Measurements from ENCODE around the gene SOX6.

The SOX6 gene

DNA sequence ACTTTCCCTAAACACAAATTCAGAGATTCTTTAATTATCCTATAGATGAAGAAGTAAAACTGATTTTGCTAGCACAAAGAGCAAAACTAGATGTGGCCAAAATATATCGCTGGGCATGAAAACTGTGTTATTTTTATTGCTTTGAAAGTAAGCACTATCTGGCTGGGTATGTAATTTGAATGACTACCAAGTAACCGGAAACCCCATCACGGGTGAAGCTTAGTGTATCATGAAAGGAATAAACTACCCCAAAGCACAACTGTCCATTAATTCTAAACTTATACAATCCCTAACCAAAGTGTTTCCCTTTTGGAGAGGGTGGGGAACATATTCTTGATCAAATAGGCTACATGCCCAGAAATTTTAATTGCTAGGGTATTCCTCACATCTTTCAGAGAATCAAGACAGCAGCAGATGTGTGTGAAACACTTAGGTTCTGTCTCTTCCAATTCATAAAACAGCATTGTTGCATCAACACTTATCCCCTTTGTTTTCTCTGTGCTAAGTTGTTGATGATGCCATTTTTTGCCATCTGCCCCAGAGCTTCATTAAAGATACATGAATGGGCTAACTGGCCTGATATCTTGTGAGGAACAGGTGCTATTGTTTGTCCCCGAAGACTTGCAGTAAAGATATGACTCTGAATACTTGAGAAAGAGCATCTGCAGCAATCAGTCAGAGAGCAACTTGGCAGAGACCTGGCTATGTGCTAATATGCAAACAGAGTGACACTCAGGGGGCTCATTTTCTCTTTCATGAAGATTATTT, 238.2 kb downstream of the SOX6 start:
- Histone ChIP-seq H3K9me3 (no peaks in the 10 kb centered on the region), H3K36me3 (no peaks in the 10 kb centered on the region), H3K4me3 (ENCODE audit: low read depth in 1 of 2, low read length in 1 of 2) (no peak overlapping the region), H3K4me1 (ENCODE audit: control insufficient read depth in 1 of 2, insufficient read depth in 1 of 2, low read depth in 1 of 2, low read length in 1 of 2) (no peaks in the 10 kb centered on the region), H3K27ac (no peak overlapping the region), H3K27me3 (no peaks in the 10 kb centered on the region)
- TF ChIP-seq, protein P1, sequence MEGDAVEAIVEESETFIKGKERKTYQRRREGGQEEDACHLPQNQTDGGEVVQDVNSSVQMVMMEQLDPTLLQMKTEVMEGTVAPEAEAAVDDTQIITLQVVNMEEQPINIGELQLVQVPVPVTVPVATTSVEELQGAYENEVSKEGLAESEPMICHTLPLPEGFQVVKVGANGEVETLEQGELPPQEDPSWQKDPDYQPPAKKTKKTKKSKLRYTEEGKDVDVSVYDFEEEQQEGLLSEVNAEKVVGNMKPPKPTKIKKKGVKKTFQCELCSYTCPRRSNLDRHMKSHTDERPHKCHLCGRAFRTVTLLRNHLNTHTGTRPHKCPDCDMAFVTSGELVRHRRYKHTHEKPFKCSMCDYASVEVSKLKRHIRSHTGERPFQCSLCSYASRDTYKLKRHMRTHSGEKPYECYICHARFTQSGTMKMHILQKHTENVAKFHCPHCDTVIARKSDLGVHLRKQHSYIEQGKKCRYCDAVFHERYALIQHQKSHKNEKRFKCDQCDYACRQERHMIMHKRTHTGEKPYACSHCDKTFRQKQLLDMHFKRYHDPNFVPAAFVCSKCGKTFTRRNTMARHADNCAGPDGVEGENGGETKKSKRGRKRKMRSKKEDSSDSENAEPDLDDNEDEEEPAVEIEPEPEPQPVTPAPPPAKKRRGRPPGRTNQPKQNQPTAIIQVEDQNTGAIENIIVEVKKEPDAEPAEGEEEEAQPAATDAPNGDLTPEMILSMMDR (IDR thresholded peaks at IDR 0.05), result no peak

DNA sequence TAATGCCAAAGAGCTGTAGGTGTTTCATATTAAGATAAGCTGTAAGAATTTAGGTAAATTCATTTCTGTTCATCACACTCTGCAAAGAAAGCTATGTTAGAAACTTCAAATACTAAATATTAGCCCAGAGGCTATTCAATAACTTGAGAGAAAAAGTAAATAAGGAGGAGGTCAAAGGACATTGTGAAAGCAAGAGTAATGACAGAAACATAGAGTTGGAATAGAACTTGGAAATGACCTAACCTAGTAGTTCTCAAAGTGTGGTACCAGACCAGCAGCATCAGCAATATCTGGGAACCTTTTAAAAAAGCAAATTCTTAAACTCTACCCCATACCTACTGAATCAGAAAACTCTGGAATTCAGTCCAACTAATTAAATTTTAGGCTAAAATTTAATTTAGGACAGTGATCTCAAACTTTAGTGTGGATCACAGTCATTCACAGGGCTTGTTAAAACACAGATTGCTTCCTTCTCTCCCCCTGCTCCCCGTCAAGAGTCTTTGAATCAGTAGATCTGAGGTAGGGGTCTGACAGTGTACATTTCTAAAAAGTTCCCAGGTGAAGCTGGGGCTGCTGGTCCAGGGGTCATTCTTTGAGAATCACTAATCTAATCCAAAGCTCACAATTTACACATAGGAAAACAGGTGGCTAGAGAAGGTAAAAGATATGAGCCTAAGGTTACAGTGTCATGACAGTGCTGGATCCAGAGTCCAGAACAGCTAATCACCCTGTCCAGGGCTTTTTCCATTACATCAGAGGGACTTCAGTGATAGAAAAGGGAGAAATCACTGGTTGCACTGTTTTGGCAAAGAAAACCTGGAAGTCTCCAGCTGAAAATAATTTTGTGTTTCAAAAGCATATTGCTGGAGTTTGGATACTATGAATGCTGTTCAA, 241.1 kb downstream of the SOX6 start:
- TF ChIP-seq, protein P1 (IDR thresholded peaks at IDR 0.05), result no peak
- H3K27me3 ChIP-seq, result peaks cover 4% of the 10 kb centered on the region
- no peak overlapping the region for H3K27ac ChIP-seq
- H3K4me1 ChIP-seq (ENCODE audit: control insufficient read depth in 1 of 2, insufficient read depth in 1 of 2, low read depth in 1 of 2, low read length in 1 of 2), result no peaks in the 10 kb centered on the region
- H3K9me3 ChIP-seq, result no peaks in the 10 kb centered on the region
- H3K36me3 ChIP-seq, result no peaks in the 10 kb centered on the region
- no peak overlapping the region for H3K4me3 ChIP-seq (ENCODE audit: low read depth in 1 of 2, low read length in 1 of 2)

DNA sequence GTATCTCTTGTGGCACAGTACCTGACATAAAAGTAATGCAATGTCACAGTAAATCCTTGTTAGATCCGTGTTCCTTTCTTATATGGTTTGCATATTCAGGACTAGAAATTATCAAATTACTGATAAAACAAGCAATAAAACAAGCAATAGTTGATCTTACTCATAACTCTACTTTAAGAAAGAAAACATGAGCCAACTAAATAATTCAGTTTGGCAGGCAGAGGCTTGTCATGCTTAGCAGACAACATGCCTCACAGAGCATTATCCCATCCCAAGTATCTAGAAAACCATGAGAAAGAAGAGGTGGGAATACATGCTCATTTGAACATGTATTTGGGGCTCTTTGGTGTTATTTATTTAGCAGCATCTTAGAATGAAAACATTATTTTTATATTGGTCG, 241.9 kb downstream of the SOX6 start:
- Histone ChIP-seq H3K27ac (no peak overlapping the region), H3K4me3 (ENCODE audit: low read depth in 1 of 2, low read length in 1 of 2) (no peak overlapping the region), H3K9me3 (no peaks in the 10 kb centered on the region), H3K4me1 (ENCODE audit: control insufficient read depth in 1 of 2, insufficient read depth in 1 of 2, low read depth in 1 of 2, low read length in 1 of 2) (no peaks in the 10 kb centered on the region), H3K36me3 (no peaks in the 10 kb centered on the region), H3K27me3 (peaks cover 4% of the 10 kb centered on the region)
- TF ChIP-seq, protein P1 (IDR thresholded peaks at IDR 0.05), result no peak

DNA sequence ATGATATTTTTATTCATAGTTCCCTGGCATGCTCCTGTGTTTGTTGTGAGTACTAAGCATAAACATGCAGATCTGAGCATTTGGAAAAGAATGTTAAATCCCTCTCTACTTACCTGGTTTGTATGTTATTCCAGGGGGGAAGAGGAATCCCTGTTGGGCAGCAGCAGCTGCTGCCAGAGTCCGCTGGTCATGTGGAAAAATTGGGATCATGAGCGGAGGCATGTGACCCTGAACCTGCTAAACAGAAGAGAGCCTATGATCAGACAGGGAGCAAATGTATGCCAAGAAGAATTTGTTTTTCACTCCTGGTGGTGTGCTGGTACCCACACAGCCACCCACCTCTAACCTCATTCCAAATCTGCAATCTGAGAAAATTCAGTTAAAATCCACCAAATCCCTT, 244.7 kb downstream of the SOX6 start:
- peaks cover 4% of the 10 kb centered on the region for H3K27me3 ChIP-seq
- H3K36me3 ChIP-seq, result no peaks in the 10 kb centered on the region
- H3K27ac ChIP-seq, result no peak overlapping the region
- H3K9me3 ChIP-seq, result no peaks in the 10 kb centered on the region
- H3K4me1 ChIP-seq (ENCODE audit: control insufficient read depth in 1 of 2, insufficient read depth in 1 of 2, low read depth in 1 of 2, low read length in 1 of 2), result no peaks in the 10 kb centered on the region
- TF ChIP-seq, protein P1 (IDR thresholded peaks at IDR 0.05), result no peak
- H3K4me3 ChIP-seq (ENCODE audit: low read depth in 1 of 2, low read length in 1 of 2), result no peak overlapping the region

DNA sequence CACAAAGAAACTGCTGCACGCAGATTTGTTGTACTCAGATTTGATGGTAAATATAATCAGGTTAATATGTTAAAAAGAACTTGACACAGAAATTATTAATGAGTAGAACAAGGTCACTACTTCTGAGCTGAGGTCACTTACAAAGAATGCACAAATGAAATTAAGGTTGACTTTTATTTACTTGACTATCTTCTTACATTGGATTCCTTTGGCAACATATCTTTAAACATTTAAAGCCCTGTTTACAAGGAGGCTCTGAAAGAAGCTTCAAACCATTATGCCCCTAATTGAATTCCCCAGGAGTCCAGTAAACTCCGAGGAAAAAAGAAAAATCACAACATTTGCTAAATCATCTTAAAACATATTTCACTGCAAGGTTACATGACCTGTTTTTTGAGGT, 245.5 kb downstream of the SOX6 start:
- TF ChIP-seq, protein P1 (IDR thresholded peaks at IDR 0.05), result no peak
- Histone ChIP-seq H3K27ac (no peak overlapping the region), H3K27me3 (peaks cover 4% of the 10 kb centered on the region), H3K9me3 (no peaks in the 10 kb centered on the region), H3K4me1 (ENCODE audit: control insufficient read depth in 1 of 2, insufficient read depth in 1 of 2, low read depth in 1 of 2, low read length in 1 of 2) (no peaks in the 10 kb centered on the region), H3K36me3 (no peaks in the 10 kb centered on the region), H3K4me3 (ENCODE audit: low read depth in 1 of 2, low read length in 1 of 2) (no peak overlapping the region)
